Neuronal stem cell (in vitro differentiated cells): ENCODE data around the gene SLC8A1.

Experiments
- DNase-seq: peaks from one replicate; pipeline ENCODE4 v3.0.0-alpha.2; 2013; ENCODE audit warnings: low spot score
- H2AFZ ChIP-seq: one replicate; pipeline ENCODE4 v1.6.1; 2013; ENCODE audit warnings: mild to moderate bottlenecking, low read length, inconsistent platforms
- H2AK5ac ChIP-seq: 2 replicates; pipeline ENCODE4 v1.6.1; 2013; ENCODE audit warnings: low read depth, mild to moderate bottlenecking, inconsistent platforms, low read length, moderate library complexity, mixed read lengths
- H2BK120ac ChIP-seq: 2 replicates; pipeline ENCODE4 v1.6.1; 2013; ENCODE audit warnings: low read depth, mild to moderate bottlenecking, inconsistent platforms, low read length, moderate library complexity, mixed read lengths
- H2BK12ac ChIP-seq: one replicate; pipeline ENCODE4 v1.6.1; 2013; ENCODE audit warnings: low read length, inconsistent platforms
- H2BK15ac ChIP-seq: 2 replicates; pipeline ENCODE4 v1.6.1; 2013; ENCODE audit warnings: mild to moderate bottlenecking, low read length, inconsistent platforms, mixed read lengths
- H2BK5ac ChIP-seq: one replicate; pipeline ENCODE4 v1.6.1; 2013; ENCODE audit warnings: inconsistent platforms, mild to moderate bottlenecking, low read length, moderate library complexity
- H3K14ac ChIP-seq: one replicate; pipeline ENCODE4 v1.6.1; 2013; ENCODE audit warnings: low read length, inconsistent platforms
- H3K18ac ChIP-seq: 2 replicates; pipeline ENCODE4 v1.6.1; 2013; ENCODE audit warnings: low read length, inconsistent platforms
- H3K23ac ChIP-seq: 2 replicates; pipeline ENCODE4 v1.6.1; 2013; ENCODE audit warnings: low read depth, mild to moderate bottlenecking, mixed read lengths, low read length, inconsistent platforms; ENCODE audit not compliant: poor library complexity
- H3K27ac ChIP-seq: replicated peaks from 3 replicates; pipeline ENCODE4 v1.5.1; 2013; ENCODE audit warnings: low read length, inconsistent platforms
- H3K27me3 ChIP-seq, 3 experiments: 2 replicates each; pipeline ENCODE4 v1.6.1; 2013; ENCODE audit warnings: low read length in 3 of 3, mild to moderate bottlenecking in 2 of 3, inconsistent platforms in 1 of 3, low read depth in 1 of 3, mixed read lengths in 1 of 3, moderate library complexity in 1 of 3; ENCODE audit not compliant: control insufficient read depth in 3 of 3, insufficient read depth in 3 of 3
- H3K36me3 ChIP-seq, 2 donors: replicated peaks in 1 of 2; 2 replicates each; pipeline ENCODE4 v1.6.1; 2013; ENCODE audit warnings: low read length in 2 of 2; ENCODE audit not compliant: control insufficient read depth in 2 of 2, insufficient read depth in 2 of 2
- H3K4ac ChIP-seq: 2 replicates; pipeline ENCODE4 v1.6.1; 2013; ENCODE audit warnings: inconsistent platforms, mild to moderate bottlenecking, low read length, moderate library complexity
- H3K4me1 ChIP-seq, 2 donors: 1 replicate in 1 of 2; 2 replicates in 1 of 2; pipeline ENCODE4 v1.6.1; 2013; ENCODE audit warnings: low read length in 2 of 2, low read depth in 1 of 2; ENCODE audit not compliant: control insufficient read depth in 2 of 2, insufficient read depth in 1 of 2
- H3K4me2 ChIP-seq: one replicate; pipeline ENCODE4 v1.6.1; 2013; ENCODE audit warnings: mild to moderate bottlenecking, low read length, inconsistent platforms; ENCODE audit not compliant: insufficient read depth, poor library complexity, severe bottlenecking
- H3K4me3 ChIP-seq, 2 donors: 2 replicates each; pipeline ENCODE4 v1.5.1; 2013; ENCODE audit warnings: low read length in 2 of 2, mild to moderate bottlenecking in 2 of 2, inconsistent platforms in 1 of 2, moderate library complexity in 1 of 2
- H3K79me1 ChIP-seq: one replicate; pipeline ENCODE4 v1.6.1; 2013; ENCODE audit warnings: low read depth, mild to moderate bottlenecking, inconsistent platforms, low read length, moderate library complexity
- H3K9ac ChIP-seq: one replicate; pipeline ENCODE4 v1.6.1; 2013; ENCODE audit warnings: mild to moderate bottlenecking, low read depth, low read length, inconsistent platforms; ENCODE audit not compliant: poor library complexity
- H3K9me3 ChIP-seq, 2 donors: replicated peaks in 1 of 2; 2 replicates each; pipeline versions ENCODE3 to v1.6.1; 2013; ENCODE audit warnings: low read length in 2 of 2, mild to moderate bottlenecking in 2 of 2, inconsistent platforms in 1 of 2, low read depth in 1 of 2, mixed read lengths in 1 of 2, moderate library complexity in 1 of 2; ENCODE audit not compliant: control insufficient read depth in 2 of 2, insufficient read depth in 1 of 2
- H4K8ac ChIP-seq: one replicate; pipeline ENCODE4 v1.6.1; 2013; ENCODE audit warnings: low read depth, mild to moderate bottlenecking, inconsistent platforms, low read length, moderate library complexity
- H4K91ac ChIP-seq: one replicate; pipeline ENCODE4 v1.6.1; 2013; ENCODE audit warnings: low read length, low read depth, mild to moderate bottlenecking, inconsistent platforms; ENCODE audit not compliant: poor library complexity
- WGBS, 2 donors: extraction: QIAGEN DNeasy Blood & Tissue Kit; methylation state at CpG; one replicate each; pipeline ENCODE4 v1.1.7; 2013; ENCODE audit warnings: missing lambda C conversion rate in 2 of 2, mixed read lengths in 1 of 2; ENCODE audit not compliant: insufficient read length in 2 of 2, insufficient replicate concordance in 1 of 2; ENCODE audit errors: extremely low coverage in 2 of 2; 5-methylcytosine and 5-hydroxymethylcytosine counted together

Gene SLC8A1

GRCh38 chr2:40428439-40428838 lies 23.5 kb downstream of the SLC8A1 start:
- H3K4me2 ChIP-seq, result no peak overlapping the region
- H3K18ac ChIP-seq, result no peak overlapping the region
- DNase-seq, result no peak
- H2BK5ac ChIP-seq, result no peak overlapping the region
- H3K4ac ChIP-seq, result no peak overlapping the region
- H3K36me3 ChIP-seq, result no peaks in the 10 kb centered on the region
- H3K9me3 ChIP-seq, result no peaks in the 10 kb centered on the region
- no peak overlapping the region for H2AK5ac ChIP-seq
- no peaks in the 10 kb centered on the region for H3K79me1 ChIP-seq
- no peak overlapping the region for H4K8ac ChIP-seq
- no peak overlapping the region for H2BK15ac ChIP-seq
- WGBS, 2 donors, result no CpG with 5 or more reads among the region's 6 CpGs
- no peak overlapping the region for H3K27ac ChIP-seq
- no peak overlapping the region for H3K23ac ChIP-seq
- H3K9ac ChIP-seq, result no peak overlapping the region
- no peak overlapping the region for H3K4me3 ChIP-seq
- no peak overlapping the region for H3K14ac ChIP-seq
- no peak overlapping the region for H2BK120ac ChIP-seq
- no peak overlapping the region for H4K91ac ChIP-seq
- no peaks in the 10 kb centered on the region for H3K27me3 ChIP-seq
- no peak overlapping the region for H2AFZ ChIP-seq
- H2BK12ac ChIP-seq, result no peak overlapping the region
- H3K4me1 ChIP-seq, result no peaks in the 10 kb centered on the region

- H2AFZ ChIP-seq, result no peak overlapping the region
- no peaks in the 10 kb centered on the region for H3K4me1 ChIP-seq
- no peaks in the 10 kb centered on the region for H3K36me3 ChIP-seq
- no peak overlapping the region for H3K4me2 ChIP-seq
- no peak overlapping the region for H2BK5ac ChIP-seq
- no peak overlapping the region for H3K18ac ChIP-seq
- H3K4me3 ChIP-seq, result no peak overlapping the region
- no peak for DNase-seq
- no peak overlapping the region for H3K23ac ChIP-seq
- no peak overlapping the region for H2BK120ac ChIP-seq
- H4K91ac ChIP-seq, result no peak overlapping the region
- H2AK5ac ChIP-seq, result no peak overlapping the region
- no peaks in the 10 kb centered on the region for H3K9me3 ChIP-seq
- no peak overlapping the region for H4K8ac ChIP-seq
- H3K4ac ChIP-seq, result no peak overlapping the region
- no peak overlapping the region for H3K27ac ChIP-seq
- WGBS, 2 donors, result no CpG with 5 or more reads among the region's 5 CpGs
- no peaks in the 10 kb centered on the region for H3K79me1 ChIP-seq
- no peak overlapping the region for H3K9ac ChIP-seq
- H3K27me3 ChIP-seq, result no peaks in the 10 kb centered on the region
- no peak overlapping the region for H3K14ac ChIP-seq
- H2BK15ac ChIP-seq, result no peak overlapping the region
- H2BK12ac ChIP-seq, result no peak overlapping the region
Measured at GRCh38 chr2:40421631-40422297, 30.1 kb downstream of the SLC8A1 start.

- Histone ChIP-seq H3K79me1 (no peaks in the 10 kb centered on the region), H3K4me3 (no peak overlapping the region), H3K4ac (no peak overlapping the region), H2BK15ac (no peak overlapping the region), H3K23ac (no peak overlapping the region), H2BK5ac (no peak overlapping the region), H2AFZ (no peak overlapping the region), H2BK12ac (no peak overlapping the region), H3K27me3 (no peaks in the 10 kb centered on the region), H3K36me3 (no peaks in the 10 kb centered on the region), H2BK120ac (no peak overlapping the region), H4K8ac (no peak overlapping the region), H3K4me2 (no peak overlapping the region), H3K4me1 (no peaks in the 10 kb centered on the region), H3K18ac (no peak overlapping the region), H3K27ac (no peak overlapping the region), H4K91ac (no peak overlapping the region), H3K9ac (no peak overlapping the region), H3K14ac (no peak overlapping the region), H2AK5ac (no peak overlapping the region), H3K9me3 (no peaks in the 10 kb centered on the region)
- no CpG with 5 or more reads among the region's 3 CpGs for WGBS, 2 donors
- no peak for DNase-seq
Measured at GRCh38 chr2:40420478-40420877, 31.4 kb downstream of the SLC8A1 start.

- H3K36me3 ChIP-seq, result no peaks in the 10 kb centered on the region
- DNase-seq, result no peak
- no CpG with 5 or more reads among the region's 2 CpGs for WGBS, 2 donors
- no peaks in the 10 kb centered on the region for H3K27me3 ChIP-seq
- no peak overlapping the region for H3K18ac ChIP-seq
- no peak overlapping the region for H2BK15ac ChIP-seq
- no peak overlapping the region for H3K14ac ChIP-seq
- H2BK120ac ChIP-seq, result no peak overlapping the region
- no peaks in the 10 kb centered on the region for H3K79me1 ChIP-seq
- H3K4ac ChIP-seq, result no peak overlapping the region
- H2BK12ac ChIP-seq, result no peak overlapping the region
- no peak overlapping the region for H2AK5ac ChIP-seq
- H2BK5ac ChIP-seq, result no peak overlapping the region
- no peak overlapping the region for H3K9ac ChIP-seq
- H3K4me1 ChIP-seq, result no peaks in the 10 kb centered on the region
- H3K9me3 ChIP-seq, result no peaks in the 10 kb centered on the region
- H3K4me3 ChIP-seq, result no peak overlapping the region
- no peak overlapping the region for H4K91ac ChIP-seq
- H3K27ac ChIP-seq, result no peak overlapping the region
- H3K23ac ChIP-seq, result no peak overlapping the region
- H3K4me2 ChIP-seq, result no peak overlapping the region
- no peak overlapping the region for H4K8ac ChIP-seq
- no peak overlapping the region for H2AFZ ChIP-seq
Measured at GRCh38 chr2:40419364-40419762, 32.5 kb downstream of the SLC8A1 start.
